NCI-H446 treated with DMSO at 0.1 percent for 48 hours (cell line): ENCODE data around the gene MARCHF10.
A peak's percentile ranks its signal among the peaks of the same experiment; 100 is the strongest.

ENCODE experiments used
- DNase-seq: peaks from one replicate; lab custom pipeline; 2025; lab: John Stamatoyannopoulos, UW

MARCHF10 gene

DNA sequence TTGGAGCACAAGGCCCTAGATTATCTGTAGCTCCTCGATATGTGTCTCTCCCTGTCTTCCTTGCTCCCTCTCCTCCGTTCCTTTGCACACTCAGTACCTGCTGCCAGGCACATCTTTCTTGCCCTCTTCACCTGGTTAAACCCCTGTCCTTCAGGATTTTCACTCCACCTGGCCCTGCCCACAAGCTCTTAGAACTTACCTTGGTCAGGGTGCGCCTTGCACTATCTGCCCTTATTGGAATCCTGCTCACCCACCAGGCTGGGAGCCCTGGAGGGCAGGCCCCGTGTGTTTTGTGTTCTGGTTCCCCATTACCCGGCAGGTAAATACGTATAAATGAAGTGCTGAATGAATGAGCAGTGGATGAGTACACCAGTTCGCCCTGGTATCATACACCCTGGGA, 54.6 kb downstream of the MARCHF10 start:
- no peak for DNase-seq

DNA sequence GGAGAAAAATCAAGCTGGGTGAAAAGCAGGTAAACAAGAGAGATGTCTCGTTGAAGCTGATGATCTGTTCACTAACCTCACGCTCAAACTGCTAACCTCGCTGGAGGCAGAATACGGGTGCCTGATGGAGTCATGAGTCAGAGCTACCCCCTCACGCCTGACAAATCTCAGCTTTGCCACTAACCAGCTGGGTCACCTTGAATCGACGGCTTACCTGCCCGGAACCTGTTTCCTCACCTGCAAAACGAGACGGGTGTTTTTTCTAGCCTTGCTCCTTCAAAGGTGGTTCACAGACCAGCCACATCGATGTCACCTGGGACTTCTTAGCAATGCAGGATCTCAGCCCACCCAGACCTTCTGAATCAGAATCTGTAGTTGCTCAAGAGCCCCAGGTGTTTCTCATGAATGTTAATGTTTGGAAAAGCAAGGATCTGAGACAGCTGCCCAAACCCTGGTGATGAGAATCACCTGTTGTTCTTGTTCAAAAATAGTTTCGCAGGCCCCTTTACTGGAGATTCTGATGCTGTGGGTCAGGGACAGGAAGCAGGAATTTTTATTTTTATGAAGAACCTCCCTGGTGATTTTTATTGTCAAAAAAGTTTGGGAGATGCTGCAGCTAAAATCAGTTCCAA, 56.9 kb downstream of the MARCHF10 start:
- no peak for DNase-seq

DNA sequence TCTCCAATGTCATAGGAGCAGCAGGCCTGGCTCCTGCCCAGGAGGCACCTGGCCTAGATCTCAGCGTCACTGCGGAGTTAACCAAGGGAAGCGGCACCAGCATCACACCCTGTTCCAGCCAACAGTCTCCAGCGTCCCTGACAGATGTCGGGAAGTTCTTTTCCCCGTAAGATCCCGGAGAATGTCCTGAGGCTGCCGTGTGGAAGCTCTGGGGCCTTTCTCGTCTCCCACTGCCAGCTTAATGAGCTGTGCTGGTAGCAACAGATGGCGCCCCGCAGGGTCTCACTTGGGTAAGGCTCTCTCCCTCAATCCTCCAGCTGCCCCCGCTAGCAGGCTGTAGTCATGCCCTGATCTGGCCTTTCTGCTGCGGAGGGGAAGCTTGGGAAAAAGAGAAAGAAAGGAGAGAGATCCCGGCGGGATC, 57.5 kb downstream of the MARCHF10 start:
- DNase-seq: peak; percentile 92

DNA sequence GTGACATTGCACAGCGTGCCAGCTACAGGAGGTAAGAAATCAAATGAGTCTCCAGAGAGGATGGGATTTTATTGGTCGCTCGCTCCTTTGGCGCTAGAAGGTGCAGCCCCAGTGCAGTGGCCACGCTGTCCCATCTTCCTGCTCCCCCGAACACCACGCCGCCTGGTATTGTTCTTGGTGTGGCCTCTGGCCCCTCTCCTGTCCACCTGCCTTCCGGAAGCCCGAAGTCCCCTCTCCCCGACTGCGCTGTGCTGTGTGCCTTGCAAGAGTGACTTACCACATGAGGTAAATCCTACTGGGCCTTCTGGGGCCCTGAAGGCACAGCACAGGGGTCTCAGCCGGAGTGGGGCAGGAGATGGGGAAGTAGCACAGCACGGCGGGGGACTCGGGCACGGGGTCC, 58.2 kb downstream of the MARCHF10 start:
- no peak for DNase-seq

DNA sequence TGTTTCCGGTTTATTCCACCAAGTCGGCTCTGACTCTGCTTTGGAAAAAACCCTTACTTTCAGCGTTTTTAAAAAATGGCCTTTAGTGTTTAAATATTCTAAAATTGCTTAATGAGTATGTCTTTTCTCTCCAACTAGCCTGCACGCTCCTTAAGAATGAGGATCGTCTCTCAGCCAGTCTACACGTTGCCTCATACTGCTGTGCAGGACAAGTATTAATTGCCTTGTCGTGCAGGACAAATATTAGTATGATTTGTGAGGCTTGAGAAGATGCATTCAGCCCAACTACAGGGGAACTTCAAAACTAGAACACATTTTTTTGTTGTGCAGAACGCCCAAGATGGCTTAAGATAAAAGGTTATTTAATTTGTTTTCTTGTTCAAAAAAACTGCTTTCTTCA, 61.2 kb downstream of the MARCHF10 start:
- DNase-seq: no peak

DNA sequence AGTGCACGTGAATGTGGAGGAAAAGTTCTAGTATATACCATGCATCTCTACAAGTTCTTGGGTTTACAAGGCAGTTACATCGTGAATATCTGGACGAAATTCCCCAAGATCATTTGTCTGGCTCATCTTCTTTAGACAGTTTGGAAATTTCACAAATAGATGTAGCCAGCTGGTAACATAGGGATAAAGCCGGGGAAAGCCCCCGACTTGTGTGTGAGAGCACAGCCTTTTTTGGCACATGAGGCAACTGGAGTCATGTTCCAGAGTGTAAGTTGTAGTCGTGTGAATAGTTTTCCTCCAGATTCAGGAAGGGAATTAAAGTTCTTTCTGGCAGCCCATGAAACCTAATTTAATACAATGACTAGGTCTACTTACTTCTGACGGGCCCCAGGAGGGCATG, 62.3 kb downstream of the MARCHF10 start:
- no peak for DNase-seq

DNA sequence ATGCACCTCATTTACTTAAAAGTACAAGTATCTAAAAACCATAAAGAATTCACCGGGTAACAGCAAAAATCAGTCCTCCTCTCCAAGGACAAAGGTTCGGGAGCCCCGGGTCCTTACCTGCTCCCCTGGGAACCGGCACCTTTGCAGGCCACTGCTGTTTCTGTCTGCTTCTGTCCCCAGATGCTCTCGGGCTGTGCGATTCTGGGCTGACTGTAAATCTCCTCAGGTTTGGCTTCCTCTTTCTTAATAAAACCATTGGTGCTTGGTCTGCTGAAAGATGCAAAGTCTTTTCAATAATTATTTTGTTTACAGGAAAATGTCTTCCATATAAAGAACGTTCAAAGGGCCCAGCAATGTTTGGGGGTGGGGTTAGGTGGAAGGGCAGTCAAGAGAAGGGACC, 63.9 kb downstream of the MARCHF10 start:
- no peak for DNase-seq

DNA sequence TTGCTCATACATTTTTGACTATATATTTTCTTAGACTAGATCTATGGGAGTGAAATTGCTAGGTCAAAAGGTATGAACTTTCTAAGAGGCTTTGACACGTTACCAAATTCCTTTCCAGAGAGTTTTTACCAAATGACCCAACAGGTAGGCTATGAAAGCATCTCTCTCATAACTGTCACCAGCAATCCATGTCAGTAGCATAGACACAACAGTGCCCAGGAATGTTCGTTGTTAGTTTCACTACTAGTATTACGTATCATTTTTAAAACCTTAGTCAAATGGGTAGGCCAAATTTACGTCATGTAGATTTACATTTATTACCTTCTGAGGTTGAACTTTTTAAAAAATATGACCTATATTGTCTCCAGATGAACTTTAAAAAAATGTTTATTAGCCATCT, 66.8 kb downstream of the MARCHF10 start:
- no peak for DNase-seq

DNA sequence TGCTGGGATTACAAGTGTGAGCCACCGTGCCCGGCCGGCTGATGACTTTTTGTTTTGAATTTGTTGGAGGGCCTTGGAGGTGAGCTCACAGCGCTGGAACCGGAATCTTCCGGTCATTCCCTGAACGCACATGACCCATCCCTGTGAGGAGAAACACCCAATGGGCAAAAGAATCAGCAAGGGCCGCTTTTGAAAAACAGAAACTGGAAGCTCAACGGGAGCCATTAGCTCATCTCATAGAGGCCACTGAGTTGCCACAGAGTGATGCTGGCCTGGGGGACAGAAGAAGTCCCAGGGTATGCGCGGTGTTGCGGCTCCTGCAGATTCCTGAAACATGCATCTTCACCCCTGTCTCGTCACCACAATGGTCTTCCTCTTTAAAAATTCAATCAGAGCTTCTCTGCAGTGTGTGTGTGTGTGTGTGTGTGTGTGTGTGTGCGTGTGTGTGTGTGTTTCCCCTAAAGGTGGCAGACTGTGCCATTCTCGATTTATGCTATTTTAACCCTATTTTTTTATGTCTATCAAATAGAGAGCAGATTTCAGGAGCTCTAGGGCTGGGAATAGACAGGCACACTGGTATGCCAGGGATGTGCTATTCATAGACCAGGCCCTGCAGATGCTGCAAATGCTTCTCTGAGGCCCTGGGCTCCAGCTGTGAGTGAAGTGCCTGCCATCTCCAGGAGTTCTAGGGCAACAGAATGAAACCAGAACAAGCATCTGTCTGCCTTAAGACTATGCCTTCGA, 68.3 kb downstream of the MARCHF10 start:
- no peak for DNase-seq

DNA sequence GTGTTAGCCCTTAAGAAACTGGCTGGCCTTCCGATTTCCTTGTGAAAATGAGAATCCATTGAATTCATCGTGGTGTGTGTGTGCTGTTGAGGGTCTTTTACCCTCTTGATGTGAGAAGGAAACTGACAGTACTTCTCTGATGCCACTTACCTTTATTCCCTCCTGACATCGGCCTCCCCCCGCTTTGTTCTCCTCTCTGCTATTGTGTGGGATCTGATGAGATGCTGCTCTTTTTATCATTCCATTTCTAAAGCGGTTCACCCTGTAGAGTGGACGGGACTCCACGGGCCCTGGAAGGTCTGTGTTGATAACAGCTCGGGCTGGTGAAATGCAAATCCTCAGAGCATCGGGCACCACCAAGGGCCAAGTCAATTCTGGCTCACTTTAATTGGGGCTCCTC, 69.8 kb downstream of the MARCHF10 start:
- no peak for DNase-seq

DNA sequence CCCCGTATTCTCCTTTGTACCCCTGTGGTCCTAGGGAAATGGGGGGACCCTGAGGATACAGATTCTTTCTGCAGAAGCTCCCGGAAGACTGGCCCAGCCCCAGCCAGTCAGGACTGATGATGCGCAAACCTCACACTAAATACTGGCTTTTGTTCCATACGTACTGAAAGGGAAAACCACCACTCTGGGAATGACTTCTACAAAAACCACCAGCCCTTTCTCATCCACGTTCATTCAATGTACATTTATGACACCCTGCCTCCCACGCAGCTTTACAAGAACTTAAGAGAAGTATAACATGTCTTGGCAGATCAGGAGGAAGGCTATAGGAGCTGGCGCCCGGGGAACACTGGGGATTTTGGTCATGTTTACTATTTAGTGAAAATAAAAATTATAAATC, 70.6 kb downstream of the MARCHF10 start:
- no peak for DNase-seq

DNA sequence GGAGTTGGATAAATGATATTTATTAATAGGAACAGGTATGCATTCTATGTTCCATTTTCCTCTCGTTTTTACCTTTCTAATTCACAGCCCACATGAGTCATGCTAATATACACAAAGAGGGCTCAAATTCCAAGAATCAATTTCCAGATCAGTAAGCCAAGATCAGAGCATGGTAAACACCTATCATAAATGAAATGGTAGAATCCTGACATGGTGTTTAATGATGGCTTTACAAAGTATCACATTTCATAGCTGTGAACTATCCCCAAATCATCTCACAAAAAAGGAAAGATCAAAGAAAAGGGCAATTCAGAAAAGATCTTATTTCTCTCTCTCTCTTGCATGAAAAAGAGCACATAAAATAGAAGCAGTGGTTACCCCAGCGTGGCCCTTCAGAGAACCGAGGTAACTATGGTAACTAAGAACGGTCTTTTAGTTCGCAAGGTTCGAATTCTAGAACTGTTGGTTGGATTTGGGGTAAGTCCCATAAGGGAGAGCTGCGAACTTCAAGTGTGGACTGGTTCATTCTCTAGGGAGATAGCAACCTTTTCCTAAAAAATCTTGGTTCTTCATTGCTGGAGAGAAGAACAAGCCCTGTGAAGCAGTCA, 73.0 kb downstream of the MARCHF10 start:
- no peak for DNase-seq

DNA sequence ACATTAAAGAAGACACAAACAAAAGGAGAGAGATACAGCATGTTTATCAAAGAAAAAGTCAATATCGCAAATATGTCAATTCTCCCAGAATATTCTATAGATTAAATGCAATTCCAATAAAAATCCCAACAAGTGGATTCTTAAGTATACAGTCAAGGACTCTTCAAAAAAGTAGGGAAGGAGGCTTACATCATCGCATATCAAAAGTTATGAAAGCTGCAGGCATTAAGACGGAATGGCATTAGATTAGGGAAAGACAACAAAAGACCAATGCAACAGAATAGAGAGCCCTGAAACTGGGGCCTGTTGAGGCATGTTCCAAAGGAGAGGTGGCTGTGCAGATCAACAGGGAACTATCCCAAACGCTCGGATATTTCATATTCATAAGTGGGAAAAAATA, 76.0 kb downstream of the MARCHF10 start:
- no peak for DNase-seq

DNA sequence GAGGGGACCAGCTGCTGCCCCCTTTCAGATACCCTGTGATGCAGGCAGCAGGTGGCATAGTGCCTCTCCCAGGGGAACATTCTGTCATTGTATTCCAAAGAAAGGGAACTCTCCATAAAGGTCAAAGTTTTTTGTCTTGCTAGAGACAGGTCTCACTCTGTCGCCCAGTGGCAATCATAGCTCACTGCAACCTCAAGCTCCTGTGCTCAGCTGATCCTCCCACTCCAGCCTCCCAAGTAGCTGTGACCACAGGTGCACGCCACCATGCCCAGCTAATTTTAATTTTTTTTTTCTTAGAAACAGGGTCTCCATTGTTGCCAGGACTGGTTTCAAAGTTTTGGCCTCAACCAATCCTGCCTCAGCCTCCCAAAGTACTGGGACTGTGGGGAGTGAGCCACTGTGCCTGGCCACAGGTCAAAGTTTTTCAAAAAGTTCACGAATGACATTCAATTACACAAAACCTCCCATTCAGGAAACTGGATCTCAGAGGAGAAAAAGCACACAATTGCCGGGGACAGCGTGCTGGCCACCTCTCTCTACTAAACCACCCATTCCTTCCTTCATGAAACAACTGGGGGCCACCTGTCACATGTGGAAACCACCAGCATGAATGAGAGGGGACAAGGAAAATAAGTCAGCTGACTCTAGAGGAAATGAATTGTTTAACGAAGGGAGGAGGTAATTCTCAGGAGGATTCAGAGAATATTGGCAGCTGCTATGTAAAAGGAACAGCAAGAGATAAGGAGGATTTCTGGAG, 80.0 kb downstream of the MARCHF10 start:
- no peak for DNase-seq

DNA sequence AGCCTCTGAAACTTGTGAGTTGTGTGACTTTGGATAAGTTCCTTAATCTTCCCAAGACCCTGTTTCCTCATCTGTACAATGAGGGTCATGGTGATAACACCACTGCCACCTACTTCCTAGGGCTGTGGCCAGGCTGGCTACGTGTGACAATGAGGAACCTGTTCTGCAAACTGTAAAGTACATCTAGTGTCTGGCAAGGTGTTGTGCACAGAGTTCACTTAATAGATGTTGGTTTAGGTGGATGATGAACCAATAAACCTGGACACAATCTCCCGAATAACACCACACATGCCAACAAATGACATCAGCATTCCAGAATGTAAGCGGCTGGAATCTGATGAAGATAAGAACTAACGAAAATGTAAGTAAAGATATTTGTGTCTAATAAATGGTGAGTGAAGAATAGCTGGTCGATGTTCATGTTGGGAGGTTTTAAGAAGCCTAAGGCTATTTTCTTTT, 82.3 kb downstream of the MARCHF10 start:
- no peak for DNase-seq

DNA sequence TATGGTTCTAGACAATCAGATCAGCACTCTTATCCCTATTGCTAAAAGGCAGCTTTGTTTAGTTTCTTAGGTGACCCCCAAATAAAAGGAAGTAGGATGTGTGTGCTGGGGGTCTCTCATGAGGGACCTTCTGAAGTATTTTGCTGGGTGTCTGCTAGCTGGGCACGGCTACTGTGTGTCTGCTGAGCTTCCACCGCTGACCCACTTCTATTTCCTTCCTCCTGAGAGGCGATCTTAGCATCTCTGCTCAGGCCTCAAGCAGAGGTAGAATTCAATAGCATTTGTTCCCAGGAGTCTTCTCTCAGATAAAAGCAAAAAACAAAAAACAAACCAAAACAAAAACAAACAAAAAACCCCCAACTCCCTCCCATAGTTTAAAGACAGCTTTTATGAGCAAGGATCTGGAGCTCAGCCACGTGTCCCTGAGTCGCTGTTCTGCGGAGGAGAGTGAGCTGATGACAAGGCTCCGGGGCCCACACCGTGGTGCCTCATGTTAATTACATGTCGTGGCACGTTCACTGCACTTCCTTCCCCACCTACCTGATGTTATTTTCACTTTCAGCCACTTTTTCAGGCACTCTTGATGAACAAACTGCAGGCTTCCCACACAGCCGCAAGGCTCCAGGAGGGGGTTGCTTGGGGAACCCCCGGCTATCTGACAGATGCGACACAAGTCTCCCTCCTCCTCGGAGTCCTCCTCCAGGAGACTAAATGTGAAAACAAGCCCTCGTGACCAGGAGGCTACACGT, 83.5 kb downstream of the MARCHF10 start:
- no peak for DNase-seq

DNA sequence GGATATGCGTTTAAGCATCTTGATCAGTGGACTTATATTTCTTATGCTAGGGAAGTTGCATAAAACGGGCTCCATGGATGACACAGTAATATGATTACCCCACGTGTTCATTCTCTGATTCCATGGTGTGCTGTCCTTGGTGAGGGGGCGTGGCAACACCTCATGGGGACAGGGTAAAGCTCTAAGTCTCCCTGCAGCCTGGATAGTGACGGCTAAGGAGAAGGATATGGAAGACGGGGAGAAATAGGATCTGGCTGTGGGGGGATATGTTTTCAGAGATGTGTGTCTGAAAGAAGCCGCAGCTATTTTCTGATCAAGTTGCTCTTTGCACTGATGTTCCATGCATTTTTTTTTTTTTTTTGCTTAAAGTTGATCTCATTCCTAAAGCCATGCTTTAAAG, 84.3 kb downstream of the MARCHF10 start:
- no peak for DNase-seq

DNA sequence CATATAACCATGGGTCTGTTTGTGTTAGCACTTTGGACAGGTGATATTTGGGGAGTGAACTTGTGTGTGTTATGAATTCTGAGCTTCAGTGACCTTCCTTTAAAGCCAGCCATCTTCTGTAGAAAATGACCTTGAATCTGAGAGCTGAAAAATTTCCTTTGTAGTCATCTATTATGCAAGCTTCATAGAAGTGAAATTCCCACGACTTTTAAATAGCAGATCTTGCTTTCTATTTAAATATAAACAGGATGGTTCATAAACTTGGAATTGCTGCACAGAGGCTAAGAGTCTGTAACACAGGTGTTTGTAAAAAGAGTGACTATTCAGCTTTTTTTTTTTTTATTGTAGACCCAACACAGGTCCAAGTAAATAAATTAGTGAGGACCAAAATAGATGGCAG, 85.5 kb downstream of the MARCHF10 start:
- no peak for DNase-seq

DNA sequence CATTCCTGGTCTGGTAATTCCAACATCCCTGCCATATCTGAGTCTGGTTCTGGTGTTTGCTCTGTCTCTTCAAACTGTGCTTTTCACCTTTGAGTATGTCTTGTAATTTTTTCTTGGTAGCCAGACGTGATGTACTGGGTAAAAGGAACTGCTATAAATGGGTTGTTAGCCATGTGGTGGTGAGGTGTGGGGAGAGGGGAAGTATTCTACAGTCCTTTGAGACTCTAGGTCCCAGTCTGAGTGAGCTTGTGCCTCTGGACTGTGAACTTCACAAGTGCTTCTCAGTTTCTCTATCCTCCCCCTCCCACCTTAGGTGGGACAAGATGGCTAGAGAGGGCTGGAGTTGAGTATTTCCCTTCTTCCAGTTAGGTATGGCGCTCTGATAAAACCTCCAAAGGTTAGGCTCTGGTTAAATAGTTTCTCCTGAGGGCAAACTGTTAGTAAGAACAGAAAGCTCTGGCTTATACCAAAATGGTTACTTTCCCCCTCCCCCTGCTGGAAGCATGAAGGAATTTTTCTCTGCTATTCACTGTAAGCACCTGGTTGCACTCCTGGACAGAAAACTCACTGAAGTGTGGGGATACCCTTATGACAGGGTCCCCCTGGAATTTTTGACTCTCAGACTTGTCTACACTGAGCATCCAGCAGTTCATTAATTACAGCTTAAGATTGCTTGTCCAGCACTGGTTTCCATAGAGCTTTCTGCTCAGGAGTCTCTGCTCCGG, 87.8 kb downstream of the MARCHF10 start:
- no peak for DNase-seq

DNA sequence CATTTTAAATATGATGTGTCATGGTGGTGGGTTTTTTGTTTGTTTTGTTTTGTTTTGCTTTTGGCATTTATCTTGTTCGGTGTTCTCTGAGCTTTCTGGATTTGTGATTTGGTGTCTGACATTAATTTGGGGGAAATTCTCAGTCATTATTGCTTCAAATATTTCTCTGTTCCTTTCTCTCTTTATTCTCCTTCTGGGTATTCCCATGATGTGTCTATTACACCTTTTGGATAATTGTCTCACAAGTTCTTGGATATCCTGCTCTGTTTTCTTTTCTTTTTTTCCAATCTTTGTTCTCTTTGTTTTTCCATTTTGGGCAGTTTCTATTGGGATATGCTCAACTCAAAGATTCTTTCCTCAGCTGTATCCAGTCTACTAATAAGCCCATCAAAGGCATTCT, 88.5 kb downstream of the MARCHF10 start:
- no peak for DNase-seq

DNA sequence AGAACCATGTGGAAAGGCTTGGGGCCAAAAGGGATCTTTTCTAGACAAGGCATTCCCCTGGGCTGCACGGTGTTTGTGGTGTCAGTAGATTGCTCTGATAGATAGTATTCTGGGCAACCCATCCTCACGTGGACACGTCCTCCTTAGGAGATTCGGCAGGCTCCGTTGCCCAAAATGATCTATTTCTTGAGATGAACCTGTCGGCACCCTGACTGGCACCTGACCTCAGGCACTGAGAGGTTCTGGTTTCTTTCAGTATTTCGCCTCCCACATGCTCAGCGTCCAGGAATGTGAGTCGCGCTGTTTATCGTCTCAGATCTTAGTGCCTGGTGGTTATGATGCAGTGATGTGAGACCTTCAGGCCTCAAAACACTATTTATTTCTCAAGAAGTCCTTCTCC, 89.7 kb downstream of the MARCHF10 start:
- no peak for DNase-seq
